HG03135 (cell line): ENCODE data around the gene INTS6.

ENCODE experiments used
- ATAC-seq: cut with Tn5 transposase; IDR thresholded peaks from one replicate; pipeline ENCODE4 v1.9.1; 2021; ENCODE audit warnings: mild to moderate bottlenecking, moderate library complexity; ENCODE audit not compliant: unreplicated experiment

The INTS6 gene

DNA sequence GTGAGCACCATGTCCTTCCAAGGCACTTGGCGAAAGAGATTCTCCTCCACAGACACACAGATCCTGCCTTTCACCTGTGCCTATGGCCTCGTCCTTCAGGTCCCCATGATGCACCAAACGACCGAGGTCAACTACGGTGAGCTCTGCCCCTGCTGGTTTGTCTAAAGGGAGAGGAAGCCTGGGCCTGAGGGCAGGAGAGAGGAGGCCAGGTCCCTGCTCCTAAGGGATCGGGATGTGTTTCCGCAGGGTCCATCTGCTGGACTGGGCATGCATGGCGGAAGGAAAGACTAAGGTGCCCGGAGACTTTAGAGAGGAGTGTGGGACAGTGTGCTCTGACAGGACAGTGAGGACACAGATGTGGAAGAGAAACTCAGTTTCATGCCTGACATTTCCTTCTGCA lies 105.7 kb downstream of the INTS6 start:
- ATAC-seq: no peak

- no peak for ATAC-seq
Measured at GRCh38 chr13:51346397-51346796, 106.4 kb downstream of the INTS6 start.

- no peak for ATAC-seq
Measured at GRCh38 chr13:51343475-51343874, 109.4 kb downstream of the INTS6 start.

- ATAC-seq: no peak
Measured at GRCh38 chr13:51342706-51343105, 110.1 kb downstream of the INTS6 start.

DNA sequence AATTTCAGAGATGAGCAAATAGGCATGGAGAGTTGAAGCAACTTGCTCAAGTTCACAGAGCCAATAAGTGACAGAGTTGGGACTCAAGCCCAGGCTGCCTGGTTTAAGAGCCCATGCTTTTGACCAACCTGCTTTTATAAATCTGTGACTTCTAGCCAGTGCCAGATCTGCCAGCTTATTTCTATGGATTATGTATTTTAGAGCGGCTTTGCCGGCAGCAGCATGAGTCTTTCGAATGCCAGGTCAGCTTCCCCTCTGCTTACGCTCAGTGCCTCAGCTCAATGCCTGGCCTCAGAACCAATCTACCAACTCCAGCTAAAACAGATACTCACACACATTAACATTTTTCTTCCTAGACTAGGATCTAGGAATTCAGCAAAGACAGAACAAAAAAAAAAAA lies 111.0 kb downstream of the INTS6 start:
- ATAC-seq: no peak

DNA sequence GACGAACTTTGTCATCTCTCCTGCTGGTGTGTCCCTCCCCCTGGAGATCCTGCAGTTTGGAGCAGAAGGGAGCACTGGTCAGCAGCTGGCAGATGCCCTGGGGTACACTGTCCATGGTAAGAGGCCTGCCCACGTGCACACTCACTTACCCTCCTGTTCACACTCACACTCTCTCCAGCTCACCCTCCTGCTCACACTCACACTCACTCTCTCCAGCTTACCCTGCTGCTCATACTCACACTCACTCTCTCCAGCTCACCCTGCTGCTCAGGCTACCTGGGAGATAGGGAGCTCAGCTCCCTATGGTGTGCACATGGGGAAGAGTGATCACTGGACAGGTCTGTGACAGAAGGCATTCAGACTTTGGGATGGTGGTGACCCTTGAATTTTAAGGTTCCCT lies 111.6 kb downstream of the INTS6 start:
- no peak for ATAC-seq

DNA sequence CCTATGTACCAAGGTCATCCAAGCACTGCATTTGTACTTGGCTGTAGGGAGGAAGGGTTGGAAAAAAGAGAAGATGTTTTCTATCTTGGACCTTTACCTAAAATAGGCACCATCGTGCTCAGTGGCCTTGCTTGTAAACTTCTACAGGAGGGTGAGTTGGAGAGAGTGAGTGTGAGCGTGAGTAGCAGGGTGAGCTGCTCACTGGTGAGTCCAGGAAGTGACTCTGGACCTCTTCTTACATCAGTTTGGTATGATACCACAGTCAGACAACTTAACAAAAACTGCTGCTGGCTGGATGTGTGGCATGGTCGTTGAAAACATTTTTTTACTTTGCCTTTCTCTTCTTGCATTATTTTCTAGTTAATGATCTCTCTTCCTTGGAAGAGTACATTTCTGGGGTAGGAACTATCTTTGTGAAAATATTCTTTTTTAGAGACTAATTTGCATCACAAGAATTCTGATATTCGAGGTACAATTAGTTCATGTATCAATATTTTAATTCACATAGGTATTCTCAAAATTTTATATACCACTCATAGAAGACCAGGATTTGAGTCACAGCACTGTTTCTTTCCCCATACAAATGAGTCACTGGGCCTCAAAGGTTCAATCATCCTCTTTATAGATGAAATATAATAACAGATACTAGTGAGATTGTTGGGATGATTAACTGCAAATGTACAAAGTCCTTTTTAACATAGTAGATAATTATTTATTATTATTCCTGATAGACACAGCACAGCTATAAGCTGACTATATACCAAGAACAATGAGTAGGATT lies 112.7 kb downstream of the INTS6 start:
- no peak for ATAC-seq

- ATAC-seq: no peak
Measured at GRCh38 chr13:51339354-51339753, 113.5 kb downstream of the INTS6 start, which contains the start of gene SERPINE3. TSS of gene SERPINE3 (plus strand) at chr13:51339691. CDS start at chr13:51341092, 1,401 bp downstream.

- no peak for ATAC-seq
Measured at GRCh38 chr13:51336746-51337145, 116.1 kb downstream of the INTS6 start.

- ATAC-seq: no peak
Measured at GRCh38 chr13:51333826-51334225, 119.0 kb downstream of the INTS6 start.

DNA sequence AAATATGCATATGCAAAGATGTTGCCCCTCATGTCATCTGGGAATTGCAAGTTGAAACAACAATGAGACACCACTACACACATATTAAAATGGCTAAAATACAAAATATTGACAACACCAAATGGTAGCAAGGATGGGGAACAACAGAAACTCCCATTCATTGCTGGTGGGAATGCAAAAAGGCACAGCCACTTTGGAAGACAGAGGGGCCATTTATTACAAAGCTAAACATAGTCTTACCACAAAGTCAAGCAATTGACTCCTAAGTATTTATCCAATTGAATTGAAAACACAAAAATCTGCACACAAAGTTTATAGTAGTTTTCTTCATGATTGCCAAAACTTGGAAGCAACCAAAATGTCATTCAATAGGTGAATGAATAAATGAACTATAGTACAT lies 119.4 kb downstream of the INTS6 start:
- no peak for ATAC-seq

DNA sequence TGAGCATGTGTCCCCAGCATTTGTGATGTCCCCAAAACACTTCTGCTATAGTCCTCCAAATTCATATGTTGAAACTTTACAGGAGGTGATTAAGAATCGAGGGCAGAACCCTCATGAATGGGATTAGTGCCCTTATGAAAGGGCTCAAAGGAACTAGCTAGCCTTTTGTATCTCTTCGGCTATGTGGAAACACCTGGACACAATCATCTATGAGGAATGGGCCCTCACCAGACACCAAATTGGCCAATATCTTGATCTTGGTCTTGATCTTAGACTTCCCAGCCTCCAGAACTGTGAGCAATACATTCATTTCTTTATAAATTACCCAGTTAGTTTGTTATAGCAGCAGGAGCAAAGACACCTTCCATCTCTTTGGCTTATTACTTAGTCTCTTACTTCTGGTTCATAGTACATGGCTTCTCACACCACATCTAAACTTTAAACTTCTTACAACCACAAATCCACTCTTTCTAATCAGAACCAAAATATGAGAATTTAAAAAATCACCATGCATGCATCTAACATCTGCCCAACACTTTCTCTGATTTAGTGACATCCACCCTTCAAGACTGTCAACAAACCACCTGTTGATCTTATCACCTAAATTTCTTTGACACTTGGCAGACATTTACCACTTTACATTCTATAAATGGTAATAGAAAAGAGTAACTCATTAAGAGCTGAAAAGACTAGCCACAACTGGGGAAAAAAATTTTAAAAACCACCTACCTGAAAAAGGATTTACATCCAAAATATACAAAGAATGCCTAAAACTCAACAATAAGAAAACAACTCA lies 120.1 kb downstream of the INTS6 start:
- ATAC-seq: no peak

GRCh38 chr13:51331354-51331861 lies 121.4 kb downstream of the INTS6 start:
- no peak for ATAC-seq

DNA sequence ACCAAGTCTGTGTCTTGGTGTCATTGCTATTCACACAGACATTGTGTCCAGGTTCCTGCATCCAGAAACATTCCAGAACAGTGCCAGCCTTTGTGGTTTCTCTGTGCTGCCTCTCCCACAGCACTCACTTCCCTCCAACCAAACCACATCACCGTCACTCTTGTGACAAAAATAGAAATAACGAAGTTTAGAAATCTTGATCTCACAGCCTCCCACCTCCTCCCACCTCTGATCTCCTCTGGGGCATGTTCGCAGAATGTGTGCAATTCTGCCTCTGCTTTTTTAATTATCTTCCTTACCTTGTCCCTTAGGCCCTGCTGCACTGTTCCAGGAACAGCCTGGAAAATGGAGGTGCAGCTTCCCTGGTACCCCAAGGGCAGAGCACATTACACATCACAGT lies 122.0 kb downstream of the INTS6 start:
- ATAC-seq: no peak

DNA sequence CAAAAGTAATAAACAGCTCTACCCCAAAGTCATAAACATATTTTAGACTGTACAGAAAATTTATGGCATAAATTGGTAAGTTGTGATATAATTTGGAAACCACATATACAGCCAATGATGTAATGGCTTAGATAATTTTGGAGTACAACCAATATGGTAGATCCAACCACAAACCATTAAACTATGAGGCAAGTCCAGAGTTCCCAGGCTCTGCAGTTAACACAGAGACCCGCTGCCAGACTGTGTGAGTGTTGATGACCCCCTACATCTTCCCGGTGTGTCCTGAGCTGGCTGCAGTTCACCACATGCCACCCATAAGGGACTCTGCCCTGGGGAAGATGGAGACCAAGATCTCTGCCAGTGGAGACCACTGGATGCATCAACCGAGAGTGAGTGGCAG lies 123.2 kb downstream of the INTS6 start:
- ATAC-seq: no peak

GRCh38 chr13:51328488-51328887 lies 124.3 kb downstream of the INTS6 start:
- ATAC-seq: no peak

GRCh38 chr13:51327961-51328360 lies 124.9 kb downstream of the INTS6 start:
- no peak for ATAC-seq

DNA sequence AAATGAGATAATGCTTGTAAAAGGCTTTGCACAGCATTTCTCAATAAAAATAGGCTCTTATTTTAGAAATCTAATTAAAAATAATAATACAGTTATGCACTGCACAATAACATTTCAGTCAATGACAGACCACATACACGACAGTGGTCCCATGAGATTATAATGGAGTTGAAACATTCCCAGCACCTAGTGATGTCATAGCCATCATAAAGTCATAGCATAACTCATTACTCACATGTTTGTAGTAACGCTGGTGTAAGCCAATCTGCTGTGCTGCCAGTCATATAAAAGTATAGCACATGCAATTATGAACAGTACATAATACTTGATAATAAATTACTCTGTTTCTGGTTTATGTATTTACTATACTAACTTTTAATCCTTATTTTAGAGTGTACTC lies 126.1 kb downstream of the INTS6 start:
- ATAC-seq: no peak

DNA sequence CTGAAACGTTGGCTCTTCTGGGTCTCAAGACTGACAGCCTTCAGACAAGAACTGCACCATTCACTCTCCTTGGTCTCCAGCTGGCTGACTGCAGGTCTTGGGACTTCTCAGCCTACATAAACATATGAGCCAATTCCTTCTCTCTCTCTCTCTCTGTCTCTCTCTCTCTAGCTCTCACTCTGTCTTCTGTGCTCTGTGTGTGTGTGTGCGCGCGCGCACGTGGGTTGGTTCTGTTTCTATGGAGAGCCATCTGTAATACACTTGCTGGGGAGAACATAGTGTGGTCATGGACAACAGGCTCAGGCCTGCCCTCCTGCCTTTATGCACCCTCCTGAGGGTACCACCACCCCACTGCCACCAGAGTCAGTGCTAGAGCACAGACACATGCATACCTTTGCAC lies 127.0 kb downstream of the INTS6 start:
- no peak for ATAC-seq

GRCh38 chr13:51324714-51325420 lies 128.0 kb downstream of the INTS6 start:
- ATAC-seq: no peak

DNA sequence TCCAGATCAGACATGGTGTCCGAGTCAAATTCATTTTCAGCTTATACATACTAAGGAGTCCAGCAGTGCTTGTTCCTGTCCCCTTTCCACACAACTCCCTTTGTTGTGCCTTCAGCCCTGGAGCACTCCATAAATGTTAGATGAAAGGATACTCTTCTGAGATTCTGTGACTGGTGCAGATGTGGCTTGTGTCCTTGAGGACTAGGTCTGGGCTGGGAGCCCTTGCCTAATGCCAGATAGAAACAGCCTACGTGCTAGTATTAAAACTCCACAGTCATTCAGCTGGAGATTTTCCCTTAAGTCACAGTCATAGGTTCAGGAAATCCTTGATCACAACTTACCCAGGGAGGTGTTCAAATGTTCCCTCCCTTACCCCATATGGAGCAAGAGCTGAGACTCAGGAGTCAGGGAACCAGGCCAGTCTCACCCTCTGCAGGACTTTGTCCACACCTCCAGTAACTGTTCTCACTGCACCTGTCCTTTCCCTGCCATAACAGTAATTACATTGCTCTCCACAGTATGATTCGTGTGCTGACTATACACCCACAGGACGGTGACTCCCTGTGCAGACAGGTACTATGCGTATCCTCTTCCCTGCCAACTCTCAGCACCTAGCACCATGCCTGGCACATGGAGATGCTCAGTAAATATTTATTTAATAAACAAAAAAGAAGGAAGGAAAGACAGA lies 128.9 kb downstream of the INTS6 start:
- no peak for ATAC-seq
